DMS114 treated with DMSO at 0.1 percent for 48 hours (cell line): Measurements from ENCODE around the gene MRTFB.

Source experiments
- DNase-seq: peaks from one replicate; lab custom pipeline; 2025; ENCODE audit not compliant: unreplicated experiment; lab: John Stamatoyannopoulos, UW

The MRTFB gene

GRCh38 chr16:14223632-14224031 is 152.5 kb downstream of the MRTFB start:
- no peak for DNase-seq

- no peak for DNase-seq
Measured at GRCh38 chr16:14225457-14225856, 154.3 kb downstream of the MRTFB start.

DNA sequence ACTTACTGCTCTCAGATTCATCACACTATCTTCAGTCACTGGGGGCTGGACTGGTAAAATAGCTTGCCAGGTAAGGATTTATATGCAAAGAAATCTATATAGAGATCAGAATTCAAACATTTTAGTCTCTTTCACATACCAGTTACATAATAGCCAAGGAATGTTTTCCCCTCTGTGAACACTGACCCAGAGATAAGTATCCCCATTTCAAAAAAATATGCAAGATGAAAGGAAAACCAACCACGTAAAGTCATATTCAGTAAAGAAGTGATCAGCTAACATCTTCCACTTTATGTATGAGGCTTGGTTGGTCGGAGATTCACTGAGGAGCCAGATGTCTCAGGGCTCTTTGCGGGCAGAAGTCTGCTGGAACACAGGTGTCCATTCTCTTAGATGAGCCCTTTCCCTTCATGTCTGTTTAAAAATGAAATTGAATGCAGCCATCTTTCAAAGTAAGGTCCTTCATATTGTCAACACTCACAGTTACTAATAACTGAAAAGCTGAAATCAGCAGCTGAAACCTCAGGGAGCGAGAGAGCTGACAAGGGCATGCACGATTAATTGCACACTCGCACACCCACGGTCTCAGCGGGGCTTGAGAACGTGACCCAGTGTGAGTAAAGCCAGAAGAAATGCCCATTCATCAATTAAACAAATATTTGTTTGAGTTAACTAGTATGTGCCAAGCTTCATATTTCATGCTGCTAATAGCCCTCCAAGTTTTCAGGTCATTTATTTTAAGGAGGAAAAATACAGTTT is 161.2 kb downstream of the MRTFB start:
- DNase-seq = no peak

GRCh38 chr16:14236401-14236800 is 165.3 kb downstream of the MRTFB start:
- no peak for DNase-seq

GRCh38 chr16:14238756-14239155 is 167.6 kb downstream of the MRTFB start:
- DNase-seq = no peak

- no peak for DNase-seq
Measured at GRCh38 chr16:14239791-14240190, 168.7 kb downstream of the MRTFB start.

GRCh38 chr16:14240219-14240843 is 169.2 kb downstream of the MRTFB start:
- no peak for DNase-seq

GRCh38 chr16:14240964-14241363 is 169.8 kb downstream of the MRTFB start:
- no peak for DNase-seq

DNA sequence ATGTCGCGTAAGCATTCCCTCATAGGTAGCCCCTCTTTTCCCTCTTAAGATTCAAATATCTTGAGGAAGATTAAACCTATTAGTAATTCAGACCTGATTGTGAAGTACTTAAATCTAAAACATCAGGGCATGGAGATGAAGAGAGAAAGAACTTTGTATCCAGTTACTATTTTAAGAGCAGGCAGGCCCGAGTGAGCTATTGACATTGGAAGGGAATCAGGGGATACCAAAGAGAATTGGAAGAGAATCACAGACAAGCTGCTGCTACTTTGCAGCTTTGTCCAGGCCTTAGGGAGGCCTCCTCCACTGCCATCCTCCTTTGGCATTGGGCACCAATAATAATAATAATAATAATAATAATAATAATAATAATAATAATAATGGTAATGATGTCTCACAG is 170.5 kb downstream of the MRTFB start:
- DNase-seq = no peak

DNA sequence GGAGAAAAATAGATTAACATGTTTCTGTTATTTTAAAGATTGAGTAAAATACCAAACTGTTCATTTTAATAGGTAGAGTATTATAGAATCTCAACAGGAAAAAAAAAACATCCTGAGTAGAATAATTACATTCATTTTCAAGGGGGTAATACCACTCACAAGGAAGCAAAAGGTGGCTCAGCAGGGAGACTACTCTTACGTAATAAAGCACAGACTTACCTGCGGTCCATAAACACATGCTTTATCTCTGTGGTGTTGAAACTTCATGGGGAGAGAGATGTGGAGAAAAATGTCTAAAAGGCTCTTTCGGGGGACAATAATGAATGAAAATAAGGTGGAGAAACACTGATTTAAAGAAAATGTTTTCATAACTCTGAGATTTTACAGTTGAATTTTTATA is 171.7 kb downstream of the MRTFB start:
- DNase-seq = no peak

GRCh38 chr16:14244196-14245010 is 173.3 kb downstream of the MRTFB start:
- no peak for DNase-seq

DNA sequence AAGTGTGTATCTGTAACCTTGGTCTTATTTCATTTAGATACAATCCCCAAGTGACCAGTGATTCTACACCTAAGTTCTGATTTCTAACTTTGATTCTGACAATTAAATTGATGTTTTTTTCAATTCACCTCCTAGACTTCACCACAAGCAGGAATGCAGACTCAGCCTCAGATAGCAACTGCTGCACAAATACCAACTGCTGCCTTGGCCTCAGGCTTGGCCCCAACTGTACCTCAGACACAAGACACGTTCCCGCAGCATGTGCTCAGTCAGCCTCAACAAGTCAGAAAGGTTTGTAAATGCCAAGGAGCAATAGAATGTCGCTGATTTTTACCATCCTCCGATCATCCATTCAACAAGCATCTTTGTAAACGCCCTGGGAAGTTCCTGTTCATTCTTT is 177.7 kb downstream of the MRTFB start:
- no peak for DNase-seq

DNA sequence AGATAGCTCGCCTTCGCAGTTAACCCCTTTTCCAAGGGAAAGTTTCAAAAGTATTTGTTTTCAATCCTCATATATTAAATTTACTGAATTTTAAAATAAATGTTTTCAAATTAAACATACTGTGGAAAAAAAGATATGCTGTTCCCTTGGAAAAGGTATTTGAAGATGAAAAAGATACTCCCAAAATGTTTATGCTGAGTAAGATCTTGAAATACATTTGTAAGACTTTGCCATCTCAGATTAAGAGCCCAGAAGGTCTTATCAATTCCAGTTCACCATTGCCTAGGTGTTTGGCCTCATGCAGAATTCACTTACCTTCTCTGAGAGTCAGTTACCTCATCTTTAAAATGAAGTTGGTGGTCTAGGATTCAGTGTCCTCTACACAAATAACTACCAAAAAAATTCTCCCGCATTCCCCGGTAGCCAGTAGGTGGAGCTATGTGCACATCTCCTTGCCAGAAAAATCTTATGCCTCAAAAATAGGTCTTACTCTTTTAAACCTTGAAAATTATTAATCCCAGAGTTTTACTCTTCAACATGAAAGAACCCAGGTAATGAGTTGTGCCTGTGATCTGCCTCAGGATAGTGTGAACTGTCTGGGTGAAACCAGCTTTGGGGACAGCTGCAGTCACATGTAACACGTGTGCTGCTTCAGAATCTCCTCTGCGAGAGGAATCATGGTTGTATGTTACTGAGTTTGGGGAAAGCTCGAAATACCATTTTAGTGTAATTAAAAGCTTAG is 178.3 kb downstream of the MRTFB start:
- peak; percentile 30 for DNase-seq

GRCh38 chr16:14251419-14251818 is 180.3 kb downstream of the MRTFB start:
- no peak for DNase-seq

DNA sequence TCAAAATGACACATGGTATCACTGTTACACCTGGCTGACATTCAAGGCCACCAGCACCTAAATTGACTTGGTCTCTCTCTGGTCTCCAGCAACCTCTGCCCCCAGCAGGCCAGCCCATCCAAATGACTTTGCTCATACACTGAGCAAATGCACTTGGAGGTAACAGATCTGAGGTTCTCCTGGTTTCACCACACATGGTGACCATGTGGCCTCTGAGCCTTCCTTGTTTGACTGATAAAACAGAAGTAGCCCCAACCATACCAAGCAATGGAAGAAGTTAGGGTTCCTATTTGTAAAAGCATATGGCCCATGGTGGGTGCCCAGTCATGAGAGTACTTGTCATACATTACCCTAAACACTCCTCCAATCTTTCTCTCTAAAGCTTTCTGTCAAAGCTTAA is 181.7 kb downstream of the MRTFB start:
- no peak for DNase-seq

GRCh38 chr16:14263011-14263410 is 191.9 kb downstream of the MRTFB start:
- DNase-seq = no peak

DNA sequence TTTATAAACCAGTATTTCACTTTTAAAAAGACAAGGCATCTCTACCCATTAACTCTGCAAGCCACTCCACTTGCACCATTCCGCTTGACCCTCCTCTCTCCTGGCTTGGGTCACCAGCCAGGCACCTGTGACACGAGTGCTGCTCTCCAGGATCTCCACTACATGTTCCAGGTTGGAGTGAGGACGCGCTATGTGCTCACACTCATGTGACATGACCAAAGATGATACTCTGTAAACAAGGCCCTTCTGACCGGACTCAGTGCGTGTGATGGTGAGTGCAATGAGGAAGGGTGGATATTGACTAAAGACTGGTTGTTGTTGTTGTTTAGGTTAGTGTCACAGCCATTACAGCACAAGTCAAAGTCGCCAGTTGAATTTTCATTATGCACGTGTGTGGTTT is 192.7 kb downstream of the MRTFB start:
- DNase-seq = no peak

GRCh38 chr16:14264327-14264943 is 193.3 kb downstream of the MRTFB start:
- no peak for DNase-seq

GRCh38 chr16:14268073-14268472 is 197.0 kb downstream of the MRTFB start:
- no peak for DNase-seq

DNA sequence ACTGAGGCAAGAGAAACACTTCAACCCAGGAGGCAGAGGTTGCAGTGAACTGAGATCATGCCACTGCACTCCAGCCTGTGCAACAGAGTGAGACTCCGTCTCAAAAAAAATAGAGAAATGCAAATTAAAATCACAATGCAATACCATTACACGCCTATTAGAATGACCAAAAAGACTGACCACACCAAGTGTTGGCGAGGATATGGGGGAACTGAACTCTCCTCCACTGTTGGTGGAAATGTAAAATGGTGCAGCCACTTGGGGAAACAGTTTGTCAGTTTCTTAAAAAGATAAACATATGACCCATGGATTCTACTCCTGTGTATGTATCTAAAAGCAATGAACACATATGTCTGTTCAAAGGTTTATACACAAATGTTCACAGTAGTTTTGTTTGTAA is 204.8 kb downstream of the MRTFB start:
- DNase-seq = no peak

- DNase-seq = no peak
Measured at GRCh38 chr16:14278749-14279148, 207.6 kb downstream of the MRTFB start.
